Neural cell (in vitro differentiated cells): ENCODE results near the gene KLF13. TPM values are rescaled to one million over a fixed set of nuclear protein-coding genes. Genes with fewer than 3 reads are reported as not detected.

Source experiments
- H2AFZ ChIP-seq: fragments of 200-600, 300-800 bp; sonication (generic), shearing (Covaris generic); 2 replicates; pipeline ENCODE4 v1.6.0; 2014; ENCODE audit warnings: low read depth, mild to moderate bottlenecking, antibody characterized with exemption, low read length, moderate library complexity
- H3F3A ChIP-seq: fragments of 200-600 bp; shearing (Covaris generic); 2 replicates; pipeline ENCODE4 v1.6.1; 2016; ENCODE audit warnings: mild to moderate bottlenecking, moderate library complexity, mixed read lengths, antibody characterized with exemption, low read length; ENCODE audit not compliant: insufficient read depth, poor library complexity, severe bottlenecking
- H3K27ac ChIP-seq: fragments of 200-600, 300-800 bp; sonication (generic), shearing (Covaris generic); 2 replicates; pipeline ENCODE4 v1.5.1; 2014; ENCODE audit warnings: mild to moderate bottlenecking, low read length, moderate library complexity
- H3K27me3 ChIP-seq: fragments of 300-800, 200-600 bp; sonication (generic), shearing (Covaris generic); 2 replicates; pipeline ENCODE4 v1.6.0; 2014; ENCODE audit warnings: mild to moderate bottlenecking, low read depth, low read length, moderate library complexity; ENCODE audit not compliant: insufficient read depth
- H3K36me3 ChIP-seq: fragments of 300-800, 200-600 bp; sonication (generic), shearing (Covaris generic); 2 replicates; pipeline ENCODE4 v1.5.1; 2014; ENCODE audit warnings: mild to moderate bottlenecking, antibody characterized with exemption, low read length, moderate library complexity; ENCODE audit not compliant: insufficient read depth
- H3K4me2 ChIP-seq: fragments of 300-800, 200-600 bp; sonication (generic), shearing (Covaris generic); 2 replicates; pipeline ENCODE4 v1.6.0; 2014; ENCODE audit warnings: mild to moderate bottlenecking, low read length
- H3K4me3 ChIP-seq: fragments of 300-800, 200-600 bp; sonication (generic), shearing (Covaris generic); 2 replicates; pipeline ENCODE4 v1.5.1; 2014; ENCODE audit warnings: mild to moderate bottlenecking, low read length, moderate library complexity
- H3K79me2 ChIP-seq: fragments of 200-600 bp; shearing (Covaris generic); replicated peaks from 2 replicates; pipeline ENCODE4 v1.6.0; 2014; ENCODE audit warnings: mild to moderate bottlenecking, low read length, moderate library complexity; ENCODE audit not compliant: insufficient read depth
- H3K9ac ChIP-seq: fragments of 300-800, 200-600 bp; sonication (generic), shearing (Covaris generic); 2 replicates; pipeline ENCODE4 v1.6.1; 2016; ENCODE audit warnings: mild to moderate bottlenecking, low read length, mixed read lengths
- H3K9me2 ChIP-seq: fragments of 200-600 bp; shearing (Covaris generic); 2 replicates; pipeline ENCODE4 v1.6.1; 2016; ENCODE audit warnings: mild to moderate bottlenecking, low read length, mixed read lengths; ENCODE audit not compliant: insufficient read depth
- H3K9me3 ChIP-seq: fragments of 200-600, 300-800 bp; sonication (generic), shearing (Covaris generic); 2 replicates; pipeline ENCODE4 v1.6.1; 2016; ENCODE audit warnings: mild to moderate bottlenecking, mixed run types, low read length, moderate library complexity, mixed read lengths
- H4K20me1 ChIP-seq: fragments of 200-600 bp; shearing (Covaris generic); 2 replicates; pipeline ENCODE4 v1.6.1; 2016; ENCODE audit warnings: mild to moderate bottlenecking, mixed run types; ENCODE audit not compliant: insufficient read depth
- CTCF ChIP-seq: fragments of 450-650 bp; IDR thresholded peaks from 2 replicates; pipeline ENCODE4 v1.5.1; 2014; ENCODE audit warnings: antibody characterized with exemption, mild to moderate bottlenecking, moderate library complexity; ENCODE audit not compliant: poor library complexity, severe bottlenecking
- EP300 ChIP-seq: fragments of 450-650 bp; conservative IDR thresholded peaks from 2 replicates; pipeline ENCODE4 v1.6.1; 2014; ENCODE audit warnings: antibody characterized with exemption, mild to moderate bottlenecking, moderate library complexity; ENCODE audit not compliant: poor library complexity, severe bottlenecking
- EZH2 ChIP-seq: fragments of 200-600, 300-800 bp; shearing (Covaris generic), sonication (generic); IDR thresholded peaks from 2 replicates; pipeline ENCODE4 v1.6.1; 2014; ENCODE audit warnings: antibody characterized with exemption, low read length, borderline replicate concordance, mild to moderate bottlenecking; ENCODE audit not compliant: insufficient read depth, poor library complexity, severe bottlenecking
- MXI1 ChIP-seq: fragments of 450-650 bp; conservative IDR thresholded peaks from 2 replicates; pipeline ENCODE4 v1.6.1; 2014; ENCODE audit warnings: antibody characterized with exemption, mild to moderate bottlenecking; ENCODE audit not compliant: poor library complexity, severe bottlenecking
- POLR2AphosphoS5 ChIP-seq: IDR thresholded peaks from 2 replicates; pipeline ENCODE4 v1.6.1; 2012
- RAD21 ChIP-seq: fragments of 450-650 bp; conservative IDR thresholded peaks from 2 replicates; pipeline ENCODE4 v1.6.1; 2014; ENCODE audit warnings: antibody characterized with exemption, mild to moderate bottlenecking, moderate library complexity
- SMC3 ChIP-seq: fragments of 450-650 bp; conservative IDR thresholded peaks from 2 replicates; pipeline ENCODE4 v1.6.1; 2014; ENCODE audit warnings: antibody characterized with exemption, mild to moderate bottlenecking, moderate library complexity; ENCODE audit not compliant: poor library complexity
- TAF1 ChIP-seq: IDR thresholded peaks from 2 replicates; pipeline ENCODE4 v1.6.1; 2012; ENCODE audit warnings: low read depth
- polyA plus RNA-seq: library from polyadenylated mRNA; depleted of rRNA; stranded (reverse); fragments of >200 nt; gene quantifications from 2 replicates; pipeline ENCODE4 v1.2.3, GENCODE V29; 2014
- TF ChIP-seq, protein P1 (sequence below): IDR thresholded peaks from 2 replicates; pipeline ENCODE4 v1.6.1; 2012; ENCODE audit warnings: borderline replicate concordance

The KLF13 gene
- polyA plus RNA-seq, 1 donor from 2014 or later = 17.0 TPM

- no peaks in the 10 kb centered on the region for H4K20me1 ChIP-seq
- H3K4me3 ChIP-seq = no peak overlapping the region
- H3K9ac ChIP-seq = no peak overlapping the region
- no peaks in the 10 kb centered on the region for H3K27me3 ChIP-seq
- no peak overlapping the region for H2AFZ ChIP-seq
- no peaks in the 10 kb centered on the region for H3F3A ChIP-seq
- TF ChIP-seq EZH2 = no peak
- no peak for TF ChIP-seq POLR2AphosphoS5
- TF ChIP-seq EP300 = no peak
- TF ChIP-seq, protein P1, sequence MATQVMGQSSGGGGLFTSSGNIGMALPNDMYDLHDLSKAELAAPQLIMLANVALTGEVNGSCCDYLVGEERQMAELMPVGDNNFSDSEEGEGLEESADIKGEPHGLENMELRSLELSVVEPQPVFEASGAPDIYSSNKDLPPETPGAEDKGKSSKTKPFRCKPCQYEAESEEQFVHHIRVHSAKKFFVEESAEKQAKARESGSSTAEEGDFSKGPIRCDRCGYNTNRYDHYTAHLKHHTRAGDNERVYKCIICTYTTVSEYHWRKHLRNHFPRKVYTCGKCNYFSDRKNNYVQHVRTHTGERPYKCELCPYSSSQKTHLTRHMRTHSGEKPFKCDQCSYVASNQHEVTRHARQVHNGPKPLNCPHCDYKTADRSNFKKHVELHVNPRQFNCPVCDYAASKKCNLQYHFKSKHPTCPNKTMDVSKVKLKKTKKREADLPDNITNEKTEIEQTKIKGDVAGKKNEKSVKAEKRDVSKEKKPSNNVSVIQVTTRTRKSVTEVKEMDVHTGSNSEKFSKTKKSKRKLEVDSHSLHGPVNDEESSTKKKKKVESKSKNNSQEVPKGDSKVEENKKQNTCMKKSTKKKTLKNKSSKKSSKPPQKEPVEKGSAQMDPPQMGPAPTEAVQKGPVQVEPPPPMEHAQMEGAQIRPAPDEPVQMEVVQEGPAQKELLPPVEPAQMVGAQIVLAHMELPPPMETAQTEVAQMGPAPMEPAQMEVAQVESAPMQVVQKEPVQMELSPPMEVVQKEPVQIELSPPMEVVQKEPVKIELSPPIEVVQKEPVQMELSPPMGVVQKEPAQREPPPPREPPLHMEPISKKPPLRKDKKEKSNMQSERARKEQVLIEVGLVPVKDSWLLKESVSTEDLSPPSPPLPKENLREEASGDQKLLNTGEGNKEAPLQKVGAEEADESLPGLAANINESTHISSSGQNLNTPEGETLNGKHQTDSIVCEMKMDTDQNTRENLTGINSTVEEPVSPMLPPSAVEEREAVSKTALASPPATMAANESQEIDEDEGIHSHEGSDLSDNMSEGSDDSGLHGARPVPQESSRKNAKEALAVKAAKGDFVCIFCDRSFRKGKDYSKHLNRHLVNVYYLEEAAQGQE = no peak
- no peak for TF ChIP-seq MXI1
- TF ChIP-seq RAD21 = no peak
- TF ChIP-seq TAF1 = no peak
- no peak for TF ChIP-seq SMC3
- TF ChIP-seq CTCF = no peak
- H3K9me2 ChIP-seq = no peaks in the 10 kb centered on the region
- no peak overlapping the region for H3K4me2 ChIP-seq
- peaks cover 10% of the 10 kb centered on the region for H3K79me2 ChIP-seq
- H3K9me3 ChIP-seq = no peaks in the 10 kb centered on the region
- H3K36me3 ChIP-seq = no peaks in the 10 kb centered on the region
- H3K27ac ChIP-seq = no peak overlapping the region
Measured at GRCh38 chr15:31373096-31373865, 46.6 kb downstream of the KLF13 start.

DNA sequence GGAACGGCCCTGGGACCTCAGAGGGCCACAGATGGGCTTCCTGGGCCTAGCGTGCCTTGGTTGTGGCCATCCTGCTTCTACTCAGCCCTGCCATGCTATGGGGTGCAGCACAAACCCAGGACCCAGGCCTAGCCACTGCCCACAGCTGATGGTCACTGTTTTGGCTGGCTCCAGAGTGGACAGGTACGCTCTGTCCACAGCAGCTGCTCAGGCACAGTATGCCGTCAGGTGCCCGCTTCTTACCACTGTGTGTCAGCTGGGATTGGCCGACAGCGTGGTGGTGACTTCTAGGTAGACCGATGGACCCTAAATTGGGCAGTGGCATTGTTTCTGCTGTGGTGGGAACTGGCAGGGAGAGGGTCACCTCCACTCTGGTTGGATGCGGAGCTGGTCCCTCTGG is 47.3 kb downstream of the KLF13 start:
- H3K9me2 ChIP-seq = no peaks in the 10 kb centered on the region
- H3K9ac ChIP-seq = no peak overlapping the region
- H3K9me3 ChIP-seq = no peaks in the 10 kb centered on the region
- no peak overlapping the region for H2AFZ ChIP-seq
- no peaks in the 10 kb centered on the region for H4K20me1 ChIP-seq
- H3K79me2 ChIP-seq = peaks cover 9% of the 10 kb centered on the region
- no peaks in the 10 kb centered on the region for H3K36me3 ChIP-seq
- H3K4me2 ChIP-seq = no peak overlapping the region
- H3K27ac ChIP-seq = no peak overlapping the region
- H3F3A ChIP-seq = no peaks in the 10 kb centered on the region
- no peaks in the 10 kb centered on the region for H3K27me3 ChIP-seq
- H3K4me3 ChIP-seq = no peak overlapping the region
- TF ChIP-seq, protein P1 = no peak
- TF ChIP-seq CTCF = no peak
- TF ChIP-seq RAD21 = no peak
- no peak for TF ChIP-seq EP300
- no peak for TF ChIP-seq POLR2AphosphoS5
- no peak for TF ChIP-seq TAF1
- TF ChIP-seq MXI1 = no peak
- no peak for TF ChIP-seq SMC3
